Superior temporal gyrus (tissue), 1 donor: ENCODE results near the gene PGF.

Experiments
- DNase-seq: peaks from one replicate; pipeline ENCODE4 v3.0.0-alpha.2; 2016; ENCODE audit errors: extremely low spot score

The PGF gene

DNA sequence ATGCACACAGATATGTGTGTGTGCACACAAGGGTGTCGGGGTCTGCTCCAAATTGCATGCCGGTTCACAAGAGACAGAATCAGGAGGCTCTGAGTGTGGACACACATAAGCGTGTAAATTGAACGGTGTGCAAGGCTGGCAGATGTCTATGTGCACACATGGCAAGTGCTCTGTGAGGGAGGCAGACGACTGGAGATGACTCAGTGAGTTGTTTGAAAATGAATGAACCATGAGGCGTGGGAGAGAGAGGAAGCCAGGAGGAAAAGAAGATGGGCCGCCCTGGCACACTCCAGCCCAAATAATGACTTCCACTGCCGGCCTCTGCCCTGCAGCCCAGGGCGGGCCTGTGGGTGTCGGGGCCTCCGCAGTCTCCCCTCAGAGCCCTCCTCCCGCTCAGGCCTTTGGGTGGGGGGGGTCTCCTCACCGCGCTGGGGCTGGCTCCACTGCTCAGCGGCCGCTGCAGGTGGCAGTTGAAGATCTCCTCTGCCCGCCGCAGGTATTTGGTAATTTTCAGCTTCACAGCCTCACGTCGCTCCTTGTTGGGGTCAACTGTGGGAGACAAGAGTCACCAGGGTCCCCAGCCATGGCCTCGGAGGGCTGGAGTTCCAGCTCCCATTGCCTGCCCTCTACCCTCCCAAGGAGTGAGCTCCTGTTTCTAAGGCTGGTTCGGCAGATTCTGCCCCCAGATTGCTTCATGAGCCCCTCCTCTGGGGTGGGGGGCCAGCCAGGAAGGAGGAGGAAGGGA is 35.8 kb downstream of the PGF start:
- no peak for DNase-seq

DNA sequence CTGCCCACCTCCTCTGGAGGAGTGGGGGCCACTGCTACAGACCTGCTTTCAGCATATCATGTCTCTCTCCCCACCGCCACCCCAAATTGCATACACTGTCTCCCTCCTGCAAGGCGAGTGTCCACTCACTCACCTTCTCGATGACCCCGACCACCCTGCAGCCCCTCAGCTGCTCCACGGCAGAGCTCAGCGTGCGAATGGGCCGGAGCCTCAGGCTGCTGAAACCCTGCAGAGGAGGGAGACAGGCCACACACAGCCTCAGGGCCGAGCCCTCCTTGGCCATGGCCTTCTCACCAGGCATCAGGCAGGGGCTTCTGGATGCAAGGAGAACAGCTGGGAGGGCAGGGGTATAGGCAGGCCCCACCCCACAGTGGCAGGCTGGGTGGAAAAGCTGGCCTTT is 37.0 kb downstream of the PGF start:
- no peak for DNase-seq

DNA sequence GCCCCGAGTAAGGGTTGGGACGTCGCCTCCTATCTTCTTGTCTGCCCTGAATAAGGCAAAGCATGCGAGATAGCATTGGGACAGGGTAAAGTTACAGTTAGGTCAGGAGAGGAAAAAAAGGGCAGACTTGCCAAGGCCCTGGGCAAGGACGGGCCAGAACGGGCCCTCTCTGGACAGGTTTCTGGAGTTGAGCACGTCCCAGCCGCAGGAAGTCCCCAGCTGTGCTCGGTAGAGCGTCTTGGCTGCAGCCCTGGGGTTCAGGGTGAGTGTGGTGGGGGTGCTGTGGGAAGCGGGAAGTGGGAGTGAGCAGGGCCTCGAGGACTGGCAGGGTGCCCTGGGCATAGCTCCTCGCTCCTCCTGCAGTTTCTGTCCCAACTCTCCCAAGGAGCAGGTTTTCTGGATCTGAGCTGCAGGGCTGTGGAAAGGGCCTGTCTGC is 37.7 kb downstream of the PGF start:
- DNase-seq = no peak

DNA sequence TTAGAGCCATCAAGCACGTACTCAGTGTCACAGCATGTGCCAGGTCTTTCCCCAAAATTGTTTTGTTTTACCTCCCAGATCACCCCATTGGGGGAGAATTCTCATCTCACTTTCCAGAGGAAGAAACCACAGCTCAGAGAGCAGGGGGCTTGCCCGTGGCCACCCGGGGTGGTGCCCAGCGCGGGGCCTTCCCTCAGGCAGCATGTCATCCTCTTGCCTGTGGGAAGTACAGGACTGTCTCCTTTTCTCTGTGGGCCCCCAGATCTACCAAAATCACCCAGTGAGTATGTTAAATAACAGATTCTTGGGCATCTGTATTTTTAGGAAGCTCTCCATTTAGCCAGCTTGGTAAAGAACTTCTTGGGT is 38.2 kb downstream of the PGF start:
- DNase-seq = no peak

DNA sequence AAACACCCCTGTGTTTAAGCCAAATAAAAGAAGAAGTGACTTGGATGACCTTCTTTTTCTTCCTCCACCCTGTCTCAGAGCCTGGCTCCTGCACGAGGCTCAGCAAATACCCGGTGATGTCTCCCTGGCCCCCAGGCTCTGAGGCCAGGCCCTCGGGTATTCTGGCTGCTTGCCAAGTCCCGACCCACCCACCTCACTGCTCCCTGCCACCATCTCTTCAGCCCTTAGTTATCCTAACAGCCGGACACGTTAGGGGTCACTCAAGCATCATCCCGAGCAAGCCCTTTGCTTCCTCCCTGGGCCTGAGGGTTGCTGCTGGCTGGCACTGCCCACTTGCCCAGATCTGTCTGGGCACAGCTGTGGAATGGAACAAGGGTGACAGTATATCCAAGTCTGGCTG is 39.6 kb downstream of the PGF start:
- no peak for DNase-seq

DNA sequence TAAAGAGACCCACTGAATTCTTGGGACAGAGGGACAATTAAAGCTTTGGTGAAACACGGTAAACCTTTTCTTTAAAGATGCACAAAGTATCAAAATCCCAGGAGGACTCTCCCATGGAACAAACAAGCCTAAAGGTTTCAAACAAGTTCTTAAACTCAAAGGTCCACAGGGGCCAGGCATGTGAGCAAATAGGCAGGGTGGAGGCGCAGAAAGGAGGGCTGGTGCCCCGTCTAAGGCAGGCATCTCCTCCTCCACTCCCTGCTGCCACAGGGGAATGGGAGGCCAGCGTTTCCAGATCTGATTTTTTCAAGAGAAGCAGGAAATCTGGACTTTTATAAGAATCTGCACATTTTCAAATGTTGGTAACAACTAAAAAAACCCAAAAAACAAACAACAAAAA is 40.0 kb downstream of the PGF start:
- DNase-seq = no peak

DNA sequence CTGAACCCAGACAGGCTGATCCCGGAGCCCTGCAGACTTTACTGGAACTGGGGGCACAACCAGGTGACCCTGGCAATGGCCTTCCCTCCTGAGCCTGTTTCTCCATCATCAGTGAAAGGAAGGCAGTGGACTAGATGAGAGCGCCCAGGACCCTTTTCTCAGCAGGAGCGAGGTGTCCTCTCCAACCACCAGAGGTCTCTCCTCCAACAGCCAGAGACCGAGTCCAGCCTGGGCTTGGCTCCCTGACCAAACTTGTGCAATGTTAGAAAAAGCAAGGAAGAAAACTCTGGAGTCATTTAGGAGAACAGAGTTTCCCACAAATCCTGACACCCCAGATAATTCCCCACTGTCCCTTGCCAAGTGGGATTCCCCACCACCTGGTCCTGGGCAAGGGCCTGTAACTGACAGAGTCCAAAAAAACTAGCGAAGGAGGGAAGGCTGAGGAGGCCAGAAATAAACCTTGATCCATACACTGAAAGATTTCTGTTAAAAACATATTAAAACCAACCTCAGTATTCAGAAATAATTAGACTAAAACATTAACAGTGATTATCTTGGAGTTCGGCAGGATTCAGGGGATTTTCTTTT is 41.3 kb downstream of the PGF start:
- DNase-seq = peak; percentile 82

DNA sequence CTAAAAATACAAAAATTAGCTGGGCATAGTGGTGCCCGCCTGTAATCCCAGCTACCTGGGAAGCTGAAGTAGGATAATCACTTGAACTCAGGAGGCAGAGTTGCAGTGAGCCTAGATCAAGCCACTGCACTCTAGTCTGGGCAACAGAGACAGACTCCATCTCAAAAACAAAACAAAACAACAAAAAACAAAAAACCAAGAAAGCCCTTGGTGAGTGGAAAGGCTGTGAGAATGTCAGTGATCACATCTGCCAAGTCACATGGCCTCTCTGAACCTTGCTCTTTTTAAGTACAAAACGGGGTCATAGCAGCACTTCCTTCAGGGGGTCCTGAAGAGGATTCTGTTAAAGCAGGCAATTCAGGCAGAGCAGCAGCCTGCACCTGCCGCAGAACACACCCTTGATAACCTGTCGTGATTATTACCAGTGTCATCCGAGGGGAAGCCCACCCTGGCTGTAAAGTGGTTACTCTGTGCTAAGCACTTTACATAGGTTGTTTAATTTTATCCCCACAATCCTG is 41.9 kb downstream of the PGF start:
- DNase-seq = no peak

DNA sequence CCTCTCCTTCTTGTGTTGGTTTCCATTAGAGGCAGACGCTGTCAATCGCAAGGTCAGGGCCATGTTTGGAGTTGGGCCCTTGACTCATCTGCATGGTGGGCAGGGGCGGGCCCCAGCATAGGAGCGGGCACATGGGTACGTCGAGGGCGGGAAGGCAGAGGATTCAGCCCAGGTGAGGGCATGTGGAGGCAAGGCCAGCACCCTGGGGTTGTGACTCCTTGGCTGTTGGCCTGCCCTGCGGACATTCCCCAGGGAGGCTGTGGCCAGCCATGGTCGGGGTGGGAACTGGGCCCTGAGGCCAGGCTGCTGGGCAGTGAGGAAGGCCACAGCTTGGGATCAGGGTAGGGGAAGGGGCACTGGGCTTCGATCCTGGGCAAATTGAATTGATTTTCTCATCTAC is 42.6 kb downstream of the PGF start:
- DNase-seq = no peak

DNA sequence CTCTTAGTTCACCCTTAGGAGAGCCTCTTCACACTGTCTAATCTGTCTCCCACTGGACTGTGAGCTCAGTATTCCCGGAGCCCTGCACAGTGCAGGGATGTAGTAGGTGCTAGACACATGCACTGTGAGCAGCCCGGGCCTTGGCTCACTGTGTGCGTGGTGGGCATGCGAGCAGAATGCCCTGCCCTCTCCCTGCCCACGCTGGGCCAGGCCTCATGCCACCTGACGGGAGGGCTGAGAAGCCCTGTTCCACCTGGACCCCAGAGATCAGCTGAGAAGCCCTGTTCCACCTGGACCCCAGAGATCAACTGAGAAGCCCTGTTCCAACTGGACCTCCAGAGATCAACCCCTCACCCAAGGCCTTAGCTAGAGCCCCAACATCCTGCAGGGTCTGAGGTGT is 43.3 kb downstream of the PGF start:
- no peak for DNase-seq

DNA sequence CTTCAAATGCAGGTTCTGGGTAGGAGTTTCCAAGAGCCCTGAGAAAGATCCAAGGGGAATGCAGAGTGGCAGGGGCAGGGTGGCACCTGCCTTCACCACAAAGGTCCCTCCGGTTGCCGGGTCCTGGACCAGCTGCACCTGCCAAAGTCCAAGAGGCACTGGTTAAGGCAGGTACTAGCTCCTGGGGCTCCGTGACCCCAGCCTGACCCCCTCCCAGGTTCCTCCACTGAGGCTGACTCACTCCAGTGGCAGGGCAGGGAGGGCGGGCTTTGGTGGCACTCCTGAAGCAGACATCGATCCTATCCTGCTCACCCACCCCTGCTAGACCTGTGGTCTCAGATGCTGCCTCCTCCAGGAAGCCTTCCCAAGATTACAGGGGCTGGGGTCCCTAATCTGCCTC is 43.7 kb downstream of the PGF start:
- no peak for DNase-seq

DNA sequence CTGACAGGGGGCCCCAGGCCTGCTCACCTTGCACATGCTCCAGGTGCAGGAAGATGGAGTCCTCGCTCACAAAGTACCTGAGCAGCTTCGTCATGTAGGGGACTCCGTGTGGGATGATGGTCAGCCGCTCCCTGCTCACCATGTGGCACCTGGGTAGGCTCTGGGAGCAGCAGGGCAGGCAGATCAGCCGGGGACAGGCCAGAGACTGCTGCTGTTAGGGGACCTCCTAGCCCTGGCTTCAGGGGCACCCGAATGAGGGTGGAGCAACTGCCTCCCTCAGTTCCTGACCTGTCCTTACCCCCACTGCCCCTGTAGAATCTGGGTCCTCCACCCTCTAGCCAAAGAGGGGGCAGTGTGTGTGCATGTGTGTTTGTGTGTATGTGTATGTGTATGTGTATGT is 44.2 kb downstream of the PGF start:
- no peak for DNase-seq

DNA sequence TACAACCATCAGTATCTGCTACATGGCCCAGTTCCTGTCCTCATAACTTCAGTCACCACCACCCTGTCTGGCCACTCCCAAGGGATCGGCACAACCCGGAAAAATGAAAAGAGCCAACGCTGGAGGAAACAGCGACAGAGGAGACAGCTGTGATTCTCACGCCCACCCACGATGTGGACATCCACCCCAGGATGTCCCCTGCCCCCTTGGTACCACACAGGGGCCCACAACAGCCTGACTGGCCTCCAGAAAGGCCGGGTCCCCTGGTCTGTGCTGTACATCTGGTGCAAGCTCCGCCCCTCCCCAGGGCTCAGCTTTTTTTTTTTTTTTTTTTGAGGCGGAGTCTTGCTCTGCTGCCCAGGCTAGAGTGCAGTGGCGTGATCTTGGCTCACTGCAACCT is 44.8 kb downstream of the PGF start:
- DNase-seq = no peak

DNA sequence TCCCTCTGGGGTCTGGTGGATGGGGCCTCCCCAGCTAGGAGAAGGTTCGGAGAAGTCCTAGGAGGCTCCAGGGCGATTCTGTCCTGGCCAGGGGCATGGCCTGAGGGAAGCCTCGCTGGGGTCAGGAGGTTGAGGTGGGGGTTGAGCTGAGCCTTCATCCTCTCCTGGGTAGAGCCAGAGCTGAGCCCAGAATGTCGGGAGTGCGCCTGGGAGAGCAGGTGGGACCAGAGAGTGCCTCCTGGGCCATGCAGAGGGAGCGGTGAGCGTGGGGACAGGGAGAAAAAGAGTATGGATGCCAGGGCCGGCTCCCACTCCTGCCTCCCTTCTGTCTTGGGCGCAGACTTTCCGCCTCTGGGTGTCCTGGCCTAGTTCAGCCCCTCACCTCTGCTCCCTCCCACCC is 45.5 kb downstream of the PGF start:
- DNase-seq = no peak

DNA sequence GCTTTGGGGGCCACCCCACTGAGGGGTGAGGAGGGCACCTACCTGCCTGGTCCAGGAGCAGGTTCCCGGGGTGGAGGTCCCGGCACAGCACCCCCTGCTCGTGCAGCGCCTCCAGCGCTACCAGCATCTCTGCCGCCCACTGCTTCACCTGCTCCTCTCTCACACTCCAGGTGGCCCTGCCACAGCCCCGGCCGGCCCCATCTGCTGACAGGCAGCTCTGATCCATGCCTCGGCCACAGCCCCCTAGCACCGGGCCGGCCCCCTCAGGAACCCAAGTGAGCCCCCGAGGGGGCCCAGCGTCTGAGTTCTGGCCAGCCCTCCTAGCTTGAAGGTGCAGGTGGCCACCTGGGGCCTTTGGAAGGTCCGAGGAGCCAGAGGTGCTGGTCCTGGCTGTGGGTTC is 45.9 kb downstream of the PGF start:
- no peak for DNase-seq

DNA sequence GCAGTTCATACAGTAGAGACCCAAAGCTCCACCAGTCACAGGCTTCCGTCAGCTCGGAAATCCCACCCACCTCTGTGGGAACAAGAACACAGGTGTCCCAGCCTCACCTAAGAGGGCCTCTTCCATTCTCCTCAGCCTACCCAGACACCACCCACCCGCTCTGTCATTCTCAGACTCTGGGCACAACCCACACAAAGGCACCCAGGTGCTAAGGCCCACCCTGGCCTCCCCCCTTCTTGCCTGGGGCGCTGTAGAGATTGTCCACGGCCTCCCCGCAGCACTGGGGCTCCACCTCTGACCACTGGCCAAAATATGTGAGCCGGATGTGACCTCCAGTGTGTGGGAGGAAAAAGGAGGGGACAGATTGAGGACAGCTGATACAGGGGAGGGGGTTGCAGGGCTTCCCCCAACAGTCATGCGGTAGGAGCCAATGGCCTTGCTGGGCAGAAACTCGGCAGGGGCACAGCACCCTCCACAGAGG is 46.5 kb downstream of the PGF start:
- no peak for DNase-seq

DNA sequence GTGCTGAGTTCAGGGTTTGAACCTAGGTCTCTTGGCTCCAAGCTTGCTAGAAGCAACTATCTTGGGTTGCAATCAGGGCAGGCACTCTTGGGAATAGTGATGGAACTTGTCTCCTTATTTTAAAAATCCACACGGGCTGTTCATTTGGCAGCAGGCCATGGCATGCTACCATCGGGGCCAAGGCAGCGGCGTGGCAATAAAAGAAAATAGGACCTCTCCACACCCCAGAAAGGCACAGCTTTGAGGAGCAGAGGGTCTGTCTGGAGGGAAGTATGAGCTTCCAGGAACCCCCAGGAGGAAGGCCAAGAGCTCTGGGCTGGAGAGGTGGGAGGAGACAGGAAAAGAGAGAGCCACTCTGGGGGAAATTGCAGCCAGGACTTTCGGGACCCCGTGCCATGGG is 47.7 kb downstream of the PGF start:
- no peak for DNase-seq

DNA sequence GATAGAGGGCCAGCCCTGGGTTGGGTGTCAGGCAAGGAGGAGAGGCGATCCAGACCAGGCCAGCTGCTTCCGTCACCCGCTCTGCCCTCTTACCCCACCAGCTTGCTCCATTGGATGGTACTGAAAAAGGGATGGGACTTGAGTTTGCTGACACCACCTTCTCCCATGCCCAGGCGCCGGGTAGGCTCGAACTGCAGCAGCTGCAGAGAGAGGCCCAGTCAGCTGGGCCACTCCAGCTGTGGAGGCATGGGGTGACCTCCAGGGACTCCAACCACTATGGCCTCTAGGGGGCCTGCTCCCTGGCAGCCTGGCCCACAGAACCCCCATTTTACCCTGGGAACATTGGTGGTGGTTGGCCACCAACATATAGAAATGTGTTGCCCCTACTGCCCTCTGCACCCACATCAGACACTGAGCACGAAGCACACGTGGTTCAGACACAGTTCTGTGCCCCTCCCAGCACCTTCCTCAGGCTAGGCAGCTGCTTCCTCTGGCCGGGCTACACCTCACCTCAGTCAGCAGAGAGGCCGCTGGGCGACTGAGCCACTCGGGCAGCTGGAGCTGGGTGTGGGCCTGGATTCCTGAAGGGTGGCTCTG is 48.4 kb downstream of the PGF start:
- DNase-seq = no peak

DNA sequence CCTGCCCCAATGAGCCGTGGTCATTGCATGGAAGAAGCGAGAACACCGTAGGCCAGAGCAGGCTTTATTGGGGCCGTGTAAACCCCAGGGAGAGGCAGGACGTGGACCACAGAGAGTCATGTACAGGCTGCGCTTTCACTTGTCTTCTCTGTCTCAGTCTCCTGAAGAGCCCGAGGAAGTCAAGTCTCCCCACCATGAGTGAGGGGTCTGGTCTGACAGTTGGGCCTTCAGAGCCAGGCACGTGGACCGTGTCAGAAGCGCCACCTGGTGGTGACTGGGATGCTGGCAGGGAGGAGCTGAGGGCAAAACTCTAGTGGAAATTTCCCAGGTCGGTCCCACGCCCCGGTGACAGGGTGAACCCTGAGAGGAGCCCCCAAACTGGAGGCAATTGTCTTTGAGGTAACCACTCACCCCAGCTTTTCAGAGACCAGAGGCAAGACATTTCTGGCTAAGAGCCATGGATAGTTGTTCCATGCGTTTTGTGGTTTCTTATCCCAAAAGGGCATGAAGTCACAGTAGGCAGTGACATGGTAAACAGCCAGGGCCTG is 49.7 kb downstream of the PGF start:
- DNase-seq = peak; percentile 82

DNA sequence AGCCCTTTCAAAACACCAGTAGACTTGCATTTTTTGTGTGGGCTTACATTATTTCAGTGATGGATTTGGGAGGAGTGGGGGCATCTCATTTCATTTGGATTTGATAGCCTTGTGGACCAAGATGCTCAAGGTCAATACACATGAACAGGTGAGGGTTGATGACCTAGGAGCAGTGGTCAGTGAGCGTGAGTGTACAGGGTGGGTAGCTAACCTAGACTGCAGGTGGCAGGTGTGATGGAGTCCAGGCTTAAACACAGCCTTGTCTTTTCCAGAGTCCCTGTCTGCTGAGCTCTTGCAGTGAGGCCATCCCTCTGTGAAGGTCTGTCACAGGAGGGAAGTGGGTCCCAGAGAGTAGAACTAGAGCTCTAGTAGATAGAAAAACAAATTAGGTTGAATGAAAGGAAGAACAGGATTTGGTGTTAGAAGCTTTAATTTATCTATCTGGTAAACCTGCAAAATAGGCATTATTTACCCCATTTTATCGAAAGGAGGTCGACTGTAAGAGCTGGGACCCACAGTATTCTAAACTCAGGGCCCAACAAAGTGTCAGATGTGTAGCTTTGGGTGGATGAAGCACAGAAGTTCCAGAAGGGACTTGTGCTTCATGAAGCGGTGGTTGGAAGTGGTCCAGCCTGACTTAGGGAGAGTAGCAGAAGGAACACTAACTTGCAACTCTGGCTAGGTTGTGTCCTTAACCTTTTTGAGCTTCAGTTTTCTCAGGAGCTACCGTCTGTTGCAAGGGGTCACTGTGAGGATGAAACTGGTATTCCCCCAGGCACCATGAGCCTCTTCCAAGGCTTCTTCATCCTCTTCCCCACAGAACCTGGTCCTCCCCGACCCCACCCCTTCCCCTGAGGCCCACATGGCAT is 50.5 kb downstream of the PGF start:
- DNase-seq = no peak

DNA sequence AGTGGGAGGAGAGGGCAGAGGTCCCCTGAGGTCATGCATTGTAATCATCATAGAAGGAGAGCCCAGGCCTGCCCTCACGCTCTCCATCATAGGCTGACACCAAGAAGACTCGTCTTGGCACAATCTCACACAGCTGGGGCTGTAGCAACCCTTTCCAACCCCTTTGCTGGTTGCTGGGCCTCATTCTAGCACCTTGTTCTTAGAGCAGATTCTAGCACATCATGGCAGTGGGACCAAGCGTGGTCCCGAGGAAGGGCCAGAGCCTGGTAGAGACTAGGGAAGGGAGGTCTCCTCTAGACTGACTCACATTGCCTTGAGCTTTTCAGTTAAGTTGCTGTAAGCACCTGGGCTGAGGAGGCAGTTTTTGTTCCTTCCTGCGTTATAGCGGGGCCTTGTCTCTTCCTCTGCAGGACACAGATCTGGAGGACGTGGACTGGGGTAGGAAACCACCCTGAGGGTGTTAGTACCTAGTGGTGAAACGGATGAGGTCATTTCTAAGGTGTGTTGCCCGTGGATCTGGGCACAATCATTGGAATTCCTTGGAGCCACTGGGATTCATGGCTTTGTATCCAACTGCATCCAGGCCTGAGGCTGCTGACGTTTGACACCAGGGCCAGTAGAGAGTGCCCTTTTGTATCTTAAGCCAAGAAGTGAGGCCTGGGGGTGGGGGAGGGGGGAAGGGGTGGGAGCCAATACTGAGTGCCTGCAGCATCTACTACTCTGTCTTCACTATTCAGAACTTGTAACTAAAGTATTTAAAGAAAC is 52.3 kb downstream of the PGF start:
- DNase-seq = no peak
